Measurements from ENCODE around the gene PPP4R4. TPM values are rescaled to one million over a fixed set of nuclear protein-coding genes. Genes with fewer than 3 reads are reported as not detected.

PPP4R4 gene
- total RNA-seq, 2 donors from 2014 or later: 4.6 to 8.4 TPM

GRCh38 chr14:94224040-94224439 lies 49.9 kb downstream of the PPP4R4 start:
- Mint-ChIP-seq H3K4me3 (no peak overlapping the region), H3K27me3 (ENCODE audit: insufficient read depth) (no peaks in the 10 kb centered on the region), H3K36me3 (ENCODE audit: low read depth) (no peaks in the 10 kb centered on the region), H3K27ac (no peak overlapping the region), H3K9me3 (peaks cover 2% of the 10 kb centered on the region), H3K4me1 (no peaks in the 10 kb centered on the region)
- Histone ChIP-seq H3K9ac (ENCODE audit: extremely low read depth, low read length, poor library complexity, severe bottlenecking) (no peak overlapping the region), H3K4me1 (ENCODE audit: control insufficient read depth, insufficient read depth, low read length) (no peaks in the 10 kb centered on the region), H3K27ac (ENCODE audit: low read depth, low read length) (no peak overlapping the region), H3K27me3 (ENCODE audit: control insufficient read depth, insufficient read depth, low read length, poor library complexity, severe bottlenecking) (no peaks in the 10 kb centered on the region), H3K36me3 (ENCODE audit: control insufficient read depth, insufficient read depth, low read length) (no peaks in the 10 kb centered on the region), H3K9me3 (ENCODE audit: control insufficient read depth, low read length) (no peaks in the 10 kb centered on the region), H3K4me3 (ENCODE audit: low read length) (no peak overlapping the region)
- no peak for TF ChIP-seq CTCF (conservative IDR thresholded peaks at IDR 0.05)
- WGBS, 2 experiments (ENCODE audit: insufficient coverage in 1 of 2, insufficient read length in 1 of 2): 93 to 100% methylated on average over 2 of the region's 2 CpGs
- DNase-seq: no peak

GRCh38 chr14:94225460-94226378 lies 51.6 kb downstream of the PPP4R4 start:
- H3K36me3 ChIP-seq (ENCODE audit: control insufficient read depth, insufficient read depth, low read length): no peaks in the 10 kb centered on the region
- no peaks in the 10 kb centered on the region for H3K4me1 Mint-ChIP-seq
- no peak overlapping the region for H3K4me3 Mint-ChIP-seq
- no peak for TF ChIP-seq CTCF (conservative IDR thresholded peaks at IDR 0.05)
- H3K4me1 ChIP-seq (ENCODE audit: control insufficient read depth, insufficient read depth, low read length): no peaks in the 10 kb centered on the region
- no peaks in the 10 kb centered on the region for H3K36me3 Mint-ChIP-seq (ENCODE audit: low read depth)
- no peaks in the 10 kb centered on the region for H3K9me3 ChIP-seq (ENCODE audit: control insufficient read depth, low read length)
- no peak overlapping the region for H3K4me3 ChIP-seq (ENCODE audit: low read length)
- H3K9ac ChIP-seq (ENCODE audit: extremely low read depth, low read length, poor library complexity, severe bottlenecking): no peak overlapping the region
- H3K9me3 Mint-ChIP-seq: peaks cover 2% of the 10 kb centered on the region
- DNase-seq: no peak
- H3K27me3 Mint-ChIP-seq (ENCODE audit: insufficient read depth): no peaks in the 10 kb centered on the region
- no peak overlapping the region for H3K27ac Mint-ChIP-seq
- WGBS, 2 experiments (ENCODE audit: insufficient coverage in 1 of 2, insufficient read length in 1 of 2): 87 to 100% methylated on average over 1 to 2 of the region's 2 CpGs
- H3K27ac ChIP-seq (ENCODE audit: low read depth, low read length): no peak overlapping the region
- no peaks in the 10 kb centered on the region for H3K27me3 ChIP-seq (ENCODE audit: control insufficient read depth, insufficient read depth, low read length, poor library complexity, severe bottlenecking)

GRCh38 chr14:94227029-94227428 lies 52.9 kb downstream of the PPP4R4 start:
- 88 to 89% methylated on average over 4 of the region's 4 CpGs for WGBS, 2 experiments (ENCODE audit: insufficient coverage in 1 of 2, insufficient read length in 1 of 2)
- no peaks in the 10 kb centered on the region for H3K9me3 ChIP-seq (ENCODE audit: control insufficient read depth, low read length)
- no peak overlapping the region for H3K27ac Mint-ChIP-seq
- H3K9me3 Mint-ChIP-seq: no peaks in the 10 kb centered on the region
- no peaks in the 10 kb centered on the region for H3K36me3 ChIP-seq (ENCODE audit: control insufficient read depth, insufficient read depth, low read length)
- DNase-seq: no peak
- H3K4me3 Mint-ChIP-seq: no peak overlapping the region
- H3K27ac ChIP-seq (ENCODE audit: low read depth, low read length): no peak overlapping the region
- no peak for TF ChIP-seq CTCF (conservative IDR thresholded peaks at IDR 0.05)
- H3K4me3 ChIP-seq (ENCODE audit: low read length): no peak overlapping the region
- no peaks in the 10 kb centered on the region for H3K4me1 Mint-ChIP-seq
- no peak overlapping the region for H3K9ac ChIP-seq (ENCODE audit: extremely low read depth, low read length, poor library complexity, severe bottlenecking)
- no peaks in the 10 kb centered on the region for H3K27me3 ChIP-seq (ENCODE audit: control insufficient read depth, insufficient read depth, low read length, poor library complexity, severe bottlenecking)
- no peaks in the 10 kb centered on the region for H3K27me3 Mint-ChIP-seq (ENCODE audit: insufficient read depth)
- no peaks in the 10 kb centered on the region for H3K36me3 Mint-ChIP-seq (ENCODE audit: low read depth)
- no peaks in the 10 kb centered on the region for H3K4me1 ChIP-seq (ENCODE audit: control insufficient read depth, insufficient read depth, low read length)

Measured in endodermal cell (in vitro differentiated cells).